HEK293T (cell line): Measurements from ENCODE around the gene YBX3.

Source experiments
- ARNT ChIP-seq: fragments of 450-650 bp; IDR thresholded peaks from 2 replicates; pipeline ENCODE4 v1.6.1; 2017; ENCODE audit warnings: mild to moderate bottlenecking
- CTBP1 ChIP-seq: fragments of 450-650 bp; IDR thresholded peaks from 2 replicates; pipeline ENCODE4 v1.6.1; 2016; ENCODE audit warnings: borderline replicate concordance
- ELF4 ChIP-seq: fragments of 450-650 bp; IDR thresholded peaks from 2 replicates; pipeline ENCODE4 v1.6.1; 2017; ENCODE audit warnings: antibody characterized with exemption
- FOXM1 ChIP-seq: fragments of 450-650 bp; IDR thresholded peaks from 2 replicates; pipeline ENCODE4 v1.6.1; 2017; ENCODE audit warnings: mild to moderate bottlenecking, borderline replicate concordance
- NFRKB ChIP-seq: fragments of 450-650 bp; IDR thresholded peaks from 2 replicates; pipeline ENCODE4 v1.6.1; 2016; ENCODE audit warnings: mild to moderate bottlenecking, moderate library complexity
- SP1 ChIP-seq: fragments of 450-650 bp; IDR thresholded peaks from 2 replicates; pipeline ENCODE4 v1.6.1; 2017
- SUZ12 ChIP-seq: fragments of 450-650 bp; IDR thresholded peaks from 2 replicates; pipeline ENCODE4 v1.6.1; 2016; ENCODE audit warnings: mild to moderate bottlenecking

DNA sequence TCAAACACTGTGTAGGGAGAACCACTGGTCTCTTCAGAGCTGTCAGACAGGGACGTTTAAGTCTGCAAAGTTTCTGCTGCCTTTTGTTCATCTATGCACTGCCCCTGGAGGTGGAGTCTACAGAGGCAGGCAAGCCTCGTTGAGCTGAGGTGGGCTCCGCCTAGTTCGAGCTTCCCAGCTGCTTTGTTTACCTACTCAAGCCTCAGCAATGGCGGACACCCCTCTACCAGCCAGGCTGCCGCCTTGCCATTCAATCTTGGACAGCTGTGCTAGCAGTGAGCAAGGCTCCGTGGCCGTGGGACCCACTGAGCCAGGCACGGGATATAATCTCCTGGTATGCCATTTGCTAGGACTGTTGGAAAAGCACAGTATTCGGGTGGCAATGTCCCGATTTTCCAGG is 24.6 kb upstream of the YBX3 start:
- TF ChIP-seq CTBP1 (no peak), ARNT (no peak), ELF4 (no peak), NFRKB (no peak), FOXM1 (no peak), SP1 (no peak), SUZ12 (no peak)
